Fibroblast of skin of left quadriceps (primary cell): ENCODE measurements around the gene SEC24B.
"Not testable (repeated sequence)": the region's sequence is repeated elsewhere in the genome, so short reads cannot be mapped to it uniquely, and the experiment has no call there.

Experiments used
- DNase-seq, 2 experiments: peaks; one replicate each; pipeline ENCODE4 v3.0.0-alpha.2; 2013; ENCODE audit warnings: low read depth in 2 of 2

The SEC24B gene

GRCh38 chr4:109578846-109579245 is 145.2 kb downstream of the SEC24B start:
- DNase-seq = no peak

GRCh38 chr4:109579997-109580396 is 146.4 kb downstream of the SEC24B start:
- DNase-seq = not testable (repeated sequence)

DNA sequence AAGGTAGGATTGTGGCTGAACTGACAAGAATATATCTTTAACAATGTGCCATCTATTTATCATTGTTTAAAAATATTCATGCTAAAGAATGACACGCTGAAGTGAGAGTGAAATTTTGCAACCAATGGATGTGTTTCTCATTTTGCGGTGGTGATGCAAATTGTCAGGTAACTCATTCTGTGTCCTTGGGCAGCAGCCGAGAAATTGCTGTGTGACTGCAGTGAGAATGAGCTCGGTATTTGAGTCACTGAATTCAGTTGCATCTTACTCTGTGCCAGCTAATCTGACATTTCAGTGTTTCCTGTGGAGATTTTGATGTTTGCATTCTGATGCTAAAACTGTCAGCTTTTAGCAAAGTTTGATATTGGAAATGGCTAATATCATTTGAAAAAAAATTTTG is 154.6 kb downstream of the SEC24B start:
- no peak for DNase-seq

DNA sequence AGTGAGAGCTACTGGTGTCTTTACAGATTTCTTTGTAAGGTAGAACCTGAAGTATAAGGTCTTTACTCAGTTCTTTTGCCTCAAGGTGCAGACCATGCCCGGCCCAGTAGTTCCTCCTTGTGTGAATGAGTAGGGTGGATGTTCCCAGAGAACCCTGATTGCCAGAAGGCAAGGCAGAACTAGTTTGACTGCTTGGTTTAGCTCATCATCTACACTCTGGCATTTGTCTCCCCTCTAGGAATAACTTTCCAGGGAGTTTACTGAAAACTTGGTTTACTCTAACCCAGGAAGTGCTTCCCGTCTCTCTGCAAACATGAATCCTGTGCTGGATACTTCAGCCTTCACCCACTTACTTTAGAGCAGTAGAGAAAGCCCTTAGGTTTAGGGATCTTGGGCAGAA is 155.5 kb downstream of the SEC24B start:
- DNase-seq = no peak

DNA sequence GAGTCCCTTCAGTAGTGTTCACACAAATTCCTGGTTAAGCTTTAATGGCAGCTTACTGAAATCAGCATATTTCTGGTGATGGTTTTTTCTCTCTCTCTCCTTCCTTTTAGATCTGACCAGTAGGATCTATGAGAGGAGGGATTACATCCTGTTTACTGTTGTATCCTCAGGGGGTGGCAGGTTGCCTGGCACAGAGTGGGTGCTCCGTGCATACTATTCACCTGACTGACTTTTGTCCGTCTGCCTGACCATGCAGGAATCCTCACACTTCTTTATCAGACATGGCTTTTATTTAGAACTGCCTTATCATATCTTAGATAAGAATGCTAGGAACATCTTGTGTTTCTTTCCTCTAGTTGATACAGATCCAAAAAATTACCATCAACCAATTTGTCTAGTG is 156.0 kb downstream of the SEC24B start:
- DNase-seq = no peak
